ENCODE data around the gene NAT14. TPM values are rescaled to one million over a fixed set of nuclear protein-coding genes. Genes with fewer than 3 reads are reported as not detected.
"Not testable (repeated sequence)": the region's sequence is repeated elsewhere in the genome, so short reads cannot be mapped to it uniquely, and the experiment has no call there.

The NAT14 gene, protein sequence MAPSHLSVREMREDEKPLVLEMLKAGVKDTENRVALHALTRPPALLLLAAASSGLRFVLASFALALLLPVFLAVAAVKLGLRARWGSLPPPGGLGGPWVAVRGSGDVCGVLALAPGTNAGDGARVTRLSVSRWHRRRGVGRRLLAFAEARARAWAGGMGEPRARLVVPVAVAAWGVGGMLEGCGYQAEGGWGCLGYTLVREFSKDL
- total RNA-seq (2014; rRNA removed; shearing (Covaris generic)) = 14.4 and 26.1 TPM in 2 replicates

DNA sequence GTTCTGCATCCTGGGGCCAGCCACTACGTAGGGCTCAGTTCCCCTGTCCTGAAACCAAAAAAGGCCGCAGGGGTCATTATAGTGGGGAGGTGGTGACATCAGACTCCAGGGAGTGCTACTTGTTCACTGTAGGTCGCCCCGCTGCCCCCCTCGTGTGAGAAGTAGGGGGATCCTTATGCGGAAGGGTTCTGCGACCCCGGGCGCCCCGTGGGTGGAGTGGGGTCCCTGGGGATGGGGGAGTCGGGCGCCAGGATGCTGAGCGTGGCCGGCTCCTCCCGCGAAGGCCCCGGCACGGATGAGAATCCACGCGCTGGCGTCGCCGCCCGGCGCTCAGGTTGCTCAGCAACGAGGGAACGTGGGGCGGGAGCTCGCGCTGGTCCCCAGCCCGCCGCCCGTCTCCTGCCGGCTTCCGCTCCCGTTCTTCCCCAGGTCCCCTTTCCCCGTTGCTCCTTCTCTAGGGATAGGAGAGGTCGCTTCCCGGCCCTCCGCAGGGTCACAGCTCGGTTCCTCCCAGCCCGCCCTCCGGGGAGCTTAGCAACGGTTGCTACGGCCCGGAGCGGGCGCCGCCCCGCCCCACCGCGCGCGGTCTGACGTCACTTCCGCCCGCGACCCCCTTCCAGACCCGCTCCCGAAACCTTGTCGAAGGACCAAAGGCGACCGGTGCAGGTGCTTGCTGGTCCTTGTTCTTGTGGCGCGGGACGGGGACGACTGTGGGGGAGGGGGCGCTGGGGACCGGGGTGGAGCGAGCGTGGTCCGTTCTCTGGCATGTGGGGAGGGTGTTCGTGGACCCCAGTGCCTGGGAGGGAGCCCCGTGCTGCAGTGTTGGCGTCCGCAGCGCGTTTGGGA, at the start of gene NAT14:
TSS of gene NAT14 (plus strand) at position 596 of the 846 bp plus-strand sequence. CDS start 521 bp downstream, outside the sequence.
- peak; percentile 71 for DNase-seq (ENCODE audit: low read depth)

DNA sequence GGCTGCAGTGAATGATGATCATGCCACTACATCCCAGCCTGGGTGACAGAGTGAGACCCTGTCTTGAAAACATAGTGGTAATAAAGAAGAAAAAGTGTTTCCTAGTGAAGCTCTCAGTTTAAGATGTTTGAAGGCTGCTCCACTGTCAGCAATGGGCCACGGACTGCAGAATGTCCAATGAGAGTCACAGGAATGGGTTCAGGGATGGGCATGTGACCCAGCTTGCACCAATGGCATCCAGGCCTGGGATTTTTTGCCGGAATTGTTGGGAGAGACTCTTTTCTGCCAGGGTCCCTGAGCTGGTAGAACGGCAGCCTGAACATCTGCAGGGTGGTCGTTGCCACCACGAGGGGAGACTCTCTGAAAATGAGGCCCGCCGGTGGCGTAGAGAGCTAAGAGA, 48.1 kb upstream of the NAT14 start:
- no peak for DNase-seq (ENCODE audit: low read depth)

DNA sequence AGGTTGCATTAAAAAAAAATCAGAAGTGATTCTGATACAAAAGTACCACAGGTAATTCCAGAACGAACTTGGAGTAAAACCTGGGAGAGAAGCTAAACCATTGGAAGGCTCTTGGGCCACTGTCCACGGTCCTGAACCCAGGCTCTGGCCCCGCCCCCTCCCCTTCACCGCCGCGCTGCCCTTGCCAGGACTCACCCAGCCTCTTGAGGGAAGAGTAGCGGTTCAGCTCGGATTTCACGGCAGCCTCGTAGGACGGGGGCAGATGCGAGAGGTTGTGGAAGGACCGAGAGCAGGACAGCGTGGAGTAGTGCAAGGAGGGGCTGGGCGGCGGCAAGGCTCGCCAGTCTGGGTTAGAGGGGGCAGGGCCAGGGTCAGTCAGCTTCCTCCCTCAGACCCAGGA, 47.6 kb upstream of the NAT14 start:
- DNase-seq (ENCODE audit: low read depth) = peak; percentile 74

DNA sequence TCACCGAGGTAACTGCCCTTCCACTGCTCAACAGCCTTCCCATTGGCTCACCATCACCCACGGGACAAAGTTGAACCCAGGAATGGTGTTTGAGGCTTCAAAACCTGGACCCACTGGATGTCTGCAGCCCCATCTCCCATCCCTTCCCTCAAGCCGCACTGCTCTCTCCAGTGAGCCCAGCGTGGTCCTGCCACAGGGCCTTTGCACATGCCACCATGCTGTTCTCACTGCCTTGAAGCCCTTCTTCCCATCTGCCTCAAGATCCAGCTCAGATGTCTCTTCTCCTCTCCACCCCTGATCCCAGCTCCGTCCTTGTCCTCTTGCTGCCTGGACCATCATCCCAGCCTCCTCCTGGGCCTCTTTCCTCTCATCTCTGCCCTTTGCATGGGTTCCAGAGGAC, 45.9 kb upstream of the NAT14 start:
- no peak for DNase-seq (ENCODE audit: low read depth)

DNA sequence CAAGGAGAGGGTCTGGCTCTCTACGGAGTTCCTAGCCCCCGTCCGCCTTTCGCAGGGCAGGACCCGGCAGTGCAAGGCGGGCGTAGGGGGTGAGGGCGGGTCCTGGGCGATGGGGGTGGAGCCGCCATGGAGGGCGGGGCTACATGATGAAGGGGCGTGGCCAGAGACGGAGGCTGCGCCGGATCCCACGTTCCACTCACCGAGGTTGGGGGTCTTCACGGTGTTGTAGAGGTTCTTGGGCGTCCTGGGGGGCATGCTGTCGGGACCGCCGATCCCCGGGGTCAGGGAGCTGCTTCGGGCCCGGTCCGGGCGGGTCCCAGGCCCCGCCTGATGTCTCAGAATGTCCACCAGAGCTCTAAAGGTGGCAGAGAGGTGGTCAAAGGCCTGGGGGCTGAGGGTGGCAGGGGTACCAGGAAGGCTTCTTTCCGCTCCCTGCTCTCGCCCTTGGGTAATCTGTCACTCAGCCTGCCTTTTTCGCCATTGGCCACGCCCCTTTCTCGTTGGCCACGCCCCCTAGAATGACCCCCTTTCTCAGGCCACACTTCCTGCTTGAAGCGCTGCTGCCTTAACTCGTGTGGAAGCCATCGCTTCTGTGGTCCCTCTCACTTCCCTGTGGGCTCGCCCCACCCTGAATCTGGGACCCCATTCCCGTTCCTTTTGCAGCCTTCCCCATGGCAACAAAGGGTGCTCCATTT, 44.4 kb upstream of the NAT14 start:
- DNase-seq (ENCODE audit: low read depth) = no peak

DNA sequence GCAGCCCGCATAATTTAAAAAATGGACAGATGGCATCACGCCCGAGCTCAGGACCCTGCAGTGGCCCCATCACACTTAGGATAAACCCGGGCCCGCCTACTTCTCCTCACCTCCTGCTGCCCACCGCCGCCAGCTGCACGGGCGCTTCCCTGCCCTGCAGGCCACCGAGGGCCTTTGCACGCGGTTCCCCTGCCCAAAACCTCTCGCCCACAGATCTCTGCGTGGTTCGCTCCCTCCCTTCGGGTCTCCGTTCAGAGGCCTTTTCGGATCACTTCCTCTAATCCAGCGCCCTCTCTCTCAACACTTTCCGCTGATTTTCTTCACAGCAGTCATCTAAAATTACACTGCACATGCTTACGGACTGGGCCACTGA, 43.7 kb upstream of the NAT14 start:
- no peak for DNase-seq (ENCODE audit: low read depth)

DNA sequence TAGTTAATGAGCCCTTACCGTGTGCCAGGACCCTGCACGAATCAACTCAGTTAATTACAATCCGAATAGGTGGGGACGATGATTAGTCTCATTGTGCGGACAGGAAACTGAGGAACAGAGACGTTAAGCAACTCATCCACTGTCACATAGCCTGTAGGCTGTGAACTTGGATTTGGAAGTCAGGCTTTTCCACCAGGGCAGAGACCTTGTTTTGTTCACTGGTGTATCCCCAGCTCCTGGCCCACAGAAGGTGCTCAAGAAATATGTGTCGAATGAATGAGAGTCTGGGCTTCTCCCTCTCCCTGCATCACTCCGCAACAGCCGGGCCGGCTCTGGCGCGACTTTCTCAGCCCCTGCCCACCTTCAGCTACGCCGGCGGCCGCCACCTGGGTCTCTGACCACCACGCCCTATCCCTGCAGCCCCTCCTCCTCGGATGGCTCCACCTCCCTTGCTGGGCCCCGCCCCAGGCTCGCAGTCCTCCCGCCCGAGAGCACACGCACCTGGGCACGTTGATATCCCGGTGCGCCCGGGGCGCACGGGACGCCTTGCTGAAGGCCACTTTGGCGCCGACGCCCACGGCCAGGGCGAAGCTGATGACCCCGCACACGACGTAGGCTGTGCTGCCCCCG, 43.2 kb upstream of the NAT14 start:
- DNase-seq (ENCODE audit: low read depth) = no peak

DNA sequence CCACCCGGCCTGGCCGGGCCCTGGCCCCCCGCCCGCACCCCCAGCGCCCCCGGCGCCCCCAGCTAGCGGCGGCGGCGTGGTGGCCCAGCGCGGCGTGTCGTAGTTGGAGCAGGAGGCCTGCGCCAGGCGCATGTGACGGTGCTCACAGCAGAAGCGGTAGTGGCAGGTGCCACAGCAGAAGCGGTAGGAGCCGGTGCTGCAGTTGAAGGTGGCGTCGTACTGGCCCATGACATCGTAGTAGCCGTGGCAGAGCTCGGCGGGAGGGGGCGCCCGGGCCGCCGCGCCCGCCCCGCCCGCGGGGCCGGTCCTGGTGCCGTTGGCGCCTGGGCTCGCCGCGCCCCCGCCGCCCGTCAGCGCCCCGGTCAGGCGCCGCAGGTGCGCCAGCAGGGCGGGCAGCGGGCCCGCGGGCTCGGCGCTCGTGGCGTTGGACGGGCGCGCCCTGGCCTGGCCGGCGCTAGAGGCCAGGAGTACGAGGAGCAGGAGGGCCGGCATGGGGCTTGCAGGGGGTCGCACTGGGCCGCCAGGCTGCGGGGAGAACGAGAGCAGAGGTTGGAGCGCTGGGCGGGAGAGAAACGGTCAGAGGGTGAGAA, 42.5 kb upstream of the NAT14 start:
- no peak for DNase-seq (ENCODE audit: low read depth)

DNA sequence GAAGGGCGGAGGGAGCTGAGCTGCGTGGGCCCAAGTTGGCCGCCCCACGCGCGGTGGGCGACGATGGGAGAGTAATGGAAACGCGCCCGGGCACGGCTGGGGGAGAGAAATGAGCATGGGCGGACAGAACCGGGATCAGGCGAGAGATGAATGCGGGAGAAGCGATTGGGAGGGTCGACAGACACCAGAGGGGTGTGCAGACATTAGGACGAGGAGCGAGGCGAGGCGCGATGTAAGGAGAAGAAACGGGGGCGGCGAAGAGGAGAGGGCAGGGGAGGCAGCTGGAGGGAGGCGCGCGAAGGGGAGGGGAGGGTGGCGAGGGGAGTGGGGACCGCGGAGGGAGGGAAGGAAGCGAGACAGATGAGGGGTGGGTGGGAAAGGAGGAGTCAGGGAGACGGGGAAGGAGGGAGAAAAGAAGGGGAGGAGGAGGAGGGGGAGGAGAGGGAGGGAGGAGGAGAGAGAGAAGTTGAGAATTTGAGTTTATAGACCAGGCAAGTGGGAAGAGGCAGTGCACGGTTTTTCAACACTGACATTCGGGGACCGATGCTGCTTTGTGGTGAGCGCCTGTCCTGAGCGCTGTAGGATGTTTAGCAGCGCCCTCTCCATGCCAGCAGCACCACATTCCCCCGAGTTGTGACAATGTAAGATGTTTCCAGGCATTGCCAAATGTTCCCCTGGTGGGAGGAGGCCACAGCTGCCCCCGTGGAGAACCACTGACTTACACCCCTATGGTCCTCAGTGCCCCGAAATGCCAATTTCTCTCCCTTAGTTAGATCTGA, 41.8 kb upstream of the NAT14 start, which contains the start of gene SHISA7:
TSS of gene SHISA7 (minus strand) at position 256 of the 779 bp plus-strand sequence. CDS start 437 bp downstream, outside the sequence.
- DNase-seq (ENCODE audit: low read depth) = no peak

DNA sequence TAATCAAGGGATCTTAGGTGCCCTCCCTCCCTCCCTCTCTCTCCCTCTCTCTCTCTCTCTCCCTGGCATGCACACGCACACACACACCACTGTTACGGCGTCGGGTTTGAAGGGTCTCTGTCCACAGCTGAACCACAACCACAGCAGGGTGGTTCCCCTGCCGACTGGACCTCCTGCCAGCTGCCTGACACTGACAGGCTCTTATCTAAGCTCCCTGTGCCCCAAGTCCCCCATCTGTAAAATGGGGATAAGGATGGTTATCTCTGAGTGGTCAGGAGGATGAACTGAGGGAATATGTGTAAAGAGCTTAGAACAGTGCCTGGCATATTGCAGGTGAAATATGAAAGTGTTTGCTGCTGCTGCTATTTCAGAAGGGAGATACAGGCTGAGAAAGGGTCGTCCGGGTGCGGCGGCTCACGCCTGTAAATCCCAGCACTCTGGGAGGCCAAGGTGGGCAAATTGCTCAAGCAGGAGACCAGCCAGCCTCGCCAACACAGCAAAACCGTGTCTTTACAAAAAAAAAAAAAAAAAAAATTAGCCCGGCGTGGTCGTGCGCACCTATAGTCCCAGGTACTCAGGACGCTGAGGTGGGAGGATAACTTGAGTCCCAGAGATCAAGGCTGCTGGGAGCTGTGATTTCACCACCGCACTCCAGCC, 41.0 kb upstream of the NAT14 start:
- DNase-seq (ENCODE audit: low read depth) = no peak

DNA sequence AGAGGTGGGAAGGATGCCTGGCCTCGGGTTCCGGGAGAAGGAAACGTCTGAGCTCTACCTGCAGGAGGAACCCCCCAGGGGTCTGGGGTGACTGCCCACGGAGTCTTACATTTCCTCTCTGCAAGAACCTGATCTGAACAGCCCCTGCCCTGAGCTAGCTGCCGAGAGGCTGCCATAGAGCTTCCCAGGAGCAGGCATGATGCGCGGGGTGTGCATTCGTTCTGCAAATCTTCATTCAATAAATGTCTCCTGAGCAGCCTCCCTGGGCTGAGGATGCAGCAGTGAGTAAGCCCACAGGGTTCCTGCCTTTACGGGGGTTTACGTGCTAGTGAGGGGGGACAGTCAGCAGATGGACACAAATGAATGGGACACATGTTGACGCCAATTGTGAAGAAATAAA, 40.3 kb upstream of the NAT14 start:
- no peak for DNase-seq (ENCODE audit: low read depth)

DNA sequence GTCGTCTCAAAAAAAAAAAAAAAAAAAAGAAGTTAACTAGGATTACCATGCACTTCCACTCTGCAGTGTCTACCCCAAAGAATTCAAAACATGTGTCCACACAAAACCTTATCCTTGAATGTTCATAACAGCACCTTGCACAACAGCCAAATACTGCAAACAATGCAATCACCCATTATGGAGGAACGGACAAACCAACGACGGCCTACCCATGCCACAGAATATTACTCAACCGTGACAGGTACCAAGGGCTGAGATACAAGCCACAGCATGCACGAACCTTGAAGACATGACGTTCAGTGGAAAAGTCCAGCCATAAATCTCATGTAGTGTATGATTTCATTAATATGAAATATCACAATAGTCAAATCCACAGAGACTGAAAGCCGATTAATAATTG, 38.9 kb upstream of the NAT14 start:
- no peak for DNase-seq (ENCODE audit: low read depth)

DNA sequence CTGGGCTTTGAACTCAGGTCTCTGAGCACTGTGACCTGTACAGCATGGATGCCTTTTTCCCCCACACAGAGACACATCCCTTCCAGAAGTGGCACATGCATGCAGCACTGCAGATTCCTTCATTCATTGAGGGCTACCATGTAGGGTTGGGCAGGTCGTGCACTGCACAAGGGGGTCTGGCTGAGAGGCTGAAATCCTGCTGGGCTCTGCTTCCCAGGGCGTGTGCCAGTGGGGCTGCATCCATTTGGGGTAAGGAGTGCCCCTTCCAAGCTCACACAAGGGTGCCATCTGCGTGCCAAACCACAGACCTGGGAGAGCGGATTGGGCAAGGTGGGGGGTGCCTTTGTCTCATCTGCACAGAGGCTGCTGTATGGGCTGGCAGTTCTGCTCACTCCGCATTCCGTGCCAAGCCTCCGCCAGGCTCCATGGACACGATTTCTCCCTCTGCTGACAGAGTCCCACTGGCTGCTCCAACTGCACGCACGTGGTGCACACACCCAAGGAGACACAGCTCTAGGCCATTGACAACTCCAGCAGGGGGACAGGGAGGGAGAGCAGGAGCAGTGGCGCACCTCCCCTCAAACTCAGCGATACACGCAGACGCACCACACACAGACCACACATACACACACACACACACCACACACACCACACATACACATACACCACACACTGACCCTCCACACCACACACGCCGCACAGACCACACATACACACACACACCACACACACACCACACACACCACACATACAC, 37.4 kb upstream of the NAT14 start:
- peak; percentile 76 for DNase-seq (ENCODE audit: low read depth)

DNA sequence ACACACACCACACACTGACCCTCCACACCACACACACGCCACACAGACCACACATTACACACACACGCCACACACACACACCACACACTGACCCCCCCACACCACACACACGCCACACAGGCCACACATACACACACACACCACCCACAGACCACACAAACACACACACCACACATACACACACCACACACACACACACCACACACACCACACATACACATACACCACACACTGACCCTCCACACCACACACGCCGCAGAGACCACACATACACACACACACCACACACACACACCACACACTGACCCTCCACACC, 36.9 kb upstream of the NAT14 start:
- DNase-seq (ENCODE audit: low read depth) = not testable (repeated sequence)

DNA sequence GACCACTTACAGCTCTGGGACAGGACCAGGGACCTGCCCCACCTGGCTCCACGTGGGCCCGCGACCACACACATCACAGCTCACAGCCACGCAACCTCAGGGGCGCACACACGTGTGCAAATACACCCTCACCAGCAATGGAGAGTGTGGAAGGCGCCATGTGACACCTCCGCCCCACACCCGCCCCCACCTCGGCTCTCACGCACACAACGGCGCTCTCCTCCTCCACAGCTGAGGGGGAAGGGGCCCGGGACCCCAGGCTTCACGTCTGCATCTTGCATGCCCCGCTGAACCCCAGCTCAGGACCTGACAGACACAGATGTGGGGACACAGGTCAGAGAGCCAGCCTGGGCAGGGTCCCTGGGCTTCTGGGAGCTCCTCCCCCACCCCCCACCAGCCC, 35.5 kb upstream of the NAT14 start:
- no peak for DNase-seq (ENCODE audit: low read depth)

DNA sequence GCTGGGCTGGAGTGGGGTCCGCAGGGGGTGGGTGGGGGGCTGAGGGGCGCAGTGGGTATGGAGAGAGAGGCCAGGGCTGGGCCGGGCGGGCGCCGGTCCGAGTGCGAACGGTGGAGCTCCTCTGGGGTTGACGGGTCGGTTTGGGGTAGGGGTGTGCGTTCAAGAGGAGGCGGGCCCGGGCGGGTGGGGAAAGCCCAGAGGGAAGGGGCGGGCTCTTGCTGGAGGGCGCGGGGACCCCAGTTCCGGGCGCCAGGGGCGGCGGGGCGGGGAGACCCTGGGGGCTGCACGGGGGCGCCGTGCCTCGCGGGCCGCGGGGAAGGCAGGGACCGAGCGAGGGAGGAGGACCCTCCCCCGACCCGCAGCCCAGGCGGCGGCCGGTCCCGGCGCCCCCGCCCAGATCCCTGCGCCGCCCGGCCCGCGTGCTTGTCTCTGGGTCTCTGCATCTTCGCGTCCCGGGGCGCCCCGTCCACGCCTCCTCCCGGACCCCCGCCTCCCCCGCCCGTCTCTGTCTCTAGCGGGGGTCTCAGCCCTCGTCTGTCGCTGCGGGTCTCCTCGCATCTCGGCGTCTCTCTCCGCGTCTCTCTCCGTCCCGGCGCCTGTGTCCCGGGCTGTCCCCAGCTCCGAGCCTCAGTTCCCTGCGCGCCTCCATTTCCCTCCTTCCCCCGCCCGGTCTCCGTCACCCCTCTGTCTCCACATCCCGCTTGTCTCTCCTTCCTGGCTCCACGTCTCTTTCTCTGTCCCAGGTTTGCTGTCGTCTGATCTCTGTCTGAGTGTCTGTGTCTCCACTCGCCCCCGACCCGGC, 33.6 kb upstream of the NAT14 start:
- DNase-seq (ENCODE audit: low read depth) = no peak

DNA sequence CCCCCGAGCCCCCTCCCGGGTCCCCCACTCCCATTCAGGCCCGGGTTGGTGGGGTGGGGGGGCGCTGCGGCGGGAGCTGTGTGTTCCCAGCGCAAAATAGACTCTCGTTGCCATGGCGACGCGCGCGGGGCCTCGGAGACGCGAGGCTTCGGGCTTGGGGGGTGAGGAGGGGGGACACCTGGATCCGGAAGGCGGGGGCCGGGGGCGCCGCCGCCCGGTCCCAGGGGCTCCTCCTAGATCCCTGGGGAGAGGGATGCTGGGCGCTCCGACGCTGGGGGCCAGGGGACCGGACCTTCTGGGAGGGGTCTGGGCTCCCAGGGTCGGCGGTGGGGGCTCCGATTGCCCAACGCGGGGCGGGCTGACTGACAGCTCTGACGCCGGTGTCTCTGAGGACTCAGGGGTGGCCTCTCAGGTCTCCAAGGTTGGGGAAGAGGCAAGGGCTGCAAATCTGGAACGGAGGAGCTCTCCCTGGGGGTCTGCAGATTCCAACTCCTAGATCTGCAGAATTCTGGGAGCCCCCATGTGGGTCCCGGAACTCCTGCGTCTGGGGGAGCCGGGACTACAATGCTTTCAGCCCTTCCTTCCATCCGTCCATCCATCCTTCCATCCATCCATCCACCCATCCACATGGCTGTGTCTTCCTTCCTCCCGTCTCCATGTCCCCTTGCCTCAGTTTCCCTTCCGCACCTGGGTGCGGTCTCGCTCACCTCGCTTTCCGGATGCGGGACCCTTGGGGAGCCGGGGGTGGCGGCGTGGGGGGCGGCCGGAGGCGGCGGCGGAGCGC, 32.8 kb upstream of the NAT14 start:
- no peak for DNase-seq (ENCODE audit: low read depth)

DNA sequence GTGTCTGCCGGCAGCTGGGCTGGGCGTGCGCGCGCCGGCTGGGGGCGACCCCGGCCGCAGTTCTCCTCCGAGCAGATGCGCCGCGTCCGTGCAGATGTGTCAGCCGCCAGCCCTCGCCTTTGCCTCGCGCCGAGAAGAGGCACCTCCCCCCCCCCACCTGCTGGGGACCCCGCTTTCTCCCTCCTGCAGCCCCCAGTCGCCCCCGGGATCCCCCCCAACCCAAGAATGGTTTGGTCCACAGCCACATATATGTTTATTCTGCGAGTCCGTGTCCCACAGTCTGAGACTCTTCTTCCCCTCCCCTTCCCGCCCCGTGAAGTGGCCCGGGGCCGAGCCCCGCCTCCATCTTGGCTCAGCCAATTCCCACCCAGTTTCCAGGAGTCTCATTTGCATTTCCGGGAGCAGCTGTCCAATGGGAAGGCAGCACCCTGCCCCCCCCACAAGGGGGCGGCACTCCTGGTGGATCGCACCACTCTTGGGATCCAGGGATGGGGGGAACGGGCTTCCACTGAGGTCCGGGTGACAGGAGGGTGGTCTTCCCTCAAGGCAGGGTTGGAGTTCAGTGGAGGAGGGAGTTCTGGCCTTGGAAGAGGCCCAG, 32.1 kb upstream of the NAT14 start:
- peak; percentile 49 for DNase-seq (ENCODE audit: low read depth)

All from M059J (cell line).